H1 (cell line): ENCODE data around the gene GPATCH2. TPM values are rescaled to one million over a fixed set of nuclear protein-coding genes. Genes with fewer than 3 reads are reported as not detected.

ENCODE experiments used
- CTCF ChIA-PET: fragments of 300-600 bp; sonication (Branson Sonifier 250); formaldehyde crosslinking; loops from one replicate; lab custom pipeline; 2021; ENCODE audit not compliant: partially characterized antibody; lab: Charles Lee
- POLR2A ChIA-PET: fragments of 300-600 bp; sonication (Branson Sonifier 250); formaldehyde crosslinking; loops from one replicate; lab custom pipeline; 2021; ENCODE audit warnings: inconsistent platforms; ENCODE audit not compliant: partially characterized antibody; lab: Charles Lee
- DNase-seq, 2 experiments: peaks; one replicate each; pipeline versions ENCODE4 v3.0.0 to v3.0.0-alpha.2; 2010 to 2022; ENCODE audit warnings: low spot score in 2 of 2, low read depth in 1 of 2, mixed read lengths in 1 of 2
- FAIRE-seq: peaks from 2 replicates; lab custom pipeline; 2011; peaks lifted over from hg19 to GRCh38; lab: Jason Lieb, UNC
- H2AFZ ChIP-seq: 2 replicates; pipeline ENCODE4 v1.8.1; 2012; ENCODE audit warnings: low read length, inconsistent platforms
- H2AK5ac ChIP-seq: 2 replicates; pipeline ENCODE4 v1.6.1; 2013; ENCODE audit warnings: low read depth, low read length
- H2BK120ac ChIP-seq: replicated peaks from 2 replicates; pipeline ENCODE3; 2013; ENCODE audit warnings: low read depth, low read length, inconsistent platforms
- H2BK12ac ChIP-seq: 2 replicates; pipeline ENCODE4 v1.6.1; 2013; ENCODE audit warnings: low read depth, low read length
- H2BK15ac ChIP-seq: 2 replicates; pipeline ENCODE4 v1.6.1; 2013; ENCODE audit warnings: low read length
- H2BK20ac ChIP-seq: 2 replicates; pipeline ENCODE4 v1.6.1; 2013; ENCODE audit warnings: low read length
- H2BK5ac ChIP-seq: 2 replicates; pipeline ENCODE4 v1.6.1; 2013; ENCODE audit warnings: low read depth, low read length
- H3K14ac ChIP-seq: 2 replicates; pipeline ENCODE4 v1.6.1; 2013; ENCODE audit warnings: inconsistent platforms; ENCODE audit not compliant: insufficient read length
- H3K18ac ChIP-seq: 2 replicates; pipeline ENCODE4 v1.6.1; 2013; ENCODE audit warnings: low read length; ENCODE audit errors: extremely low read depth
- H3K23ac ChIP-seq: 2 replicates; pipeline ENCODE4 v1.6.1; 2013; ENCODE audit warnings: inconsistent platforms; ENCODE audit not compliant: insufficient read length
- H3K23me2 ChIP-seq: 2 replicates; pipeline ENCODE4 v1.6.1; 2013; ENCODE audit warnings: low read depth, low read length
- H3K27ac ChIP-seq: 2 replicates; pipeline ENCODE4 v1.6.1; 2011; ENCODE audit warnings: low read depth, low read length, inconsistent platforms
- H3K27me3 ChIP-seq, 4 experiments: replicated peaks in 1 of 4; 1 replicate in 1 of 4; 2 replicates in 3 of 4; pipeline versions ENCODE4 v1.6.1 to v1.8.1; 2011 to 2013; ENCODE audit warnings: low read length in 3 of 4, mild to moderate bottlenecking in 3 of 4, inconsistent platforms in 2 of 4, mixed read lengths in 2 of 4, moderate library complexity in 1 of 4; ENCODE audit not compliant: control insufficient read depth in 3 of 4, insufficient read depth in 3 of 4; ENCODE audit errors: extremely low read depth in 1 of 4
- H3K36me3 ChIP-seq, 4 experiments: 2 replicates each; pipeline versions ENCODE4 v1.6.1 to v1.8.1; 2011 to 2013; ENCODE audit warnings: mild to moderate bottlenecking in 4 of 4, low read length in 3 of 4, moderate library complexity in 2 of 4, control low read depth in 1 of 4, inconsistent platforms in 1 of 4; ENCODE audit not compliant: insufficient read depth in 4 of 4, control insufficient read depth in 2 of 4
- H3K4ac ChIP-seq: replicated peaks from 2 replicates; pipeline ENCODE3; 2013; ENCODE audit warnings: low read length, low read depth, mixed read lengths, inconsistent platforms; ENCODE audit not compliant: insufficient read length
- H3K4me1 ChIP-seq, 4 experiments: replicated peaks in 1 of 4; 1 replicate in 1 of 4; 2 replicates in 3 of 4; pipeline versions ENCODE4 v1.6.1 to v1.8.1; 2011 to 2013; ENCODE audit warnings: low read length in 3 of 4, inconsistent platforms in 2 of 4, mixed read lengths in 1 of 4; ENCODE audit not compliant: insufficient read depth in 4 of 4, control insufficient read depth in 3 of 4
- H3K4me2 ChIP-seq, 2 experiments: 2 replicates each; pipeline versions ENCODE4 v1.6.1 to v1.8.1; 2011 to 2013; ENCODE audit warnings: low read depth in 2 of 2, low read length in 2 of 2, control low read depth in 1 of 2, inconsistent platforms in 1 of 2, mild to moderate bottlenecking in 1 of 2; ENCODE audit not compliant: insufficient read depth in 1 of 2
- H3K4me3 ChIP-seq, 4 experiments: fragments of 200-600, 300-600 bp in 1 of 4; sonication (generic), shearing (Covaris generic), sonication (Bioruptor Twin) in 1 of 4; 2 replicates each; pipeline versions ENCODE4 v1.5.1 to v1.8.1; 2011 to 2016; ENCODE audit warnings: low read length in 4 of 4, low read depth in 3 of 4, control low read depth in 2 of 4, inconsistent platforms in 2 of 4, mild to moderate bottlenecking in 2 of 4, mixed read lengths in 1 of 4, moderate library complexity in 1 of 4; ENCODE audit not compliant: insufficient read depth in 2 of 4; ENCODE audit errors: extremely low read depth in 1 of 4
- H3K56ac ChIP-seq: replicated peaks from 2 replicates; pipeline ENCODE3; 2013; ENCODE audit warnings: low read depth, mild to moderate bottlenecking, mixed read lengths, low read length, inconsistent platforms; ENCODE audit not compliant: insufficient read length
- H3K79me1 ChIP-seq: 2 replicates; pipeline ENCODE4 v1.6.1; 2013; ENCODE audit warnings: low read depth, low read length, control low read depth
- H3K79me2 ChIP-seq, 2 experiments: 2 replicates each; pipeline versions ENCODE4 v1.6.1 to v1.8.1; 2012 to 2013; ENCODE audit warnings: low read length in 2 of 2, mild to moderate bottlenecking in 2 of 2, inconsistent platforms in 1 of 2; ENCODE audit not compliant: insufficient read depth in 2 of 2, control insufficient read depth in 1 of 2
- H3K9ac ChIP-seq, 4 experiments: replicated peaks in 1 of 4; 1 replicate in 1 of 4; 2 replicates in 3 of 4; pipeline versions ENCODE4 v1.6.1 to v1.8.1; 2011 to 2013; ENCODE audit warnings: low read depth in 3 of 4, low read length in 3 of 4, control low read depth in 2 of 4, mild to moderate bottlenecking in 2 of 4, moderate library complexity in 2 of 4, inconsistent platforms in 1 of 4; ENCODE audit errors: extremely low read depth in 1 of 4
- H3K9me3 ChIP-seq, 2 experiments: 2 replicates each; pipeline versions ENCODE4 v1.6.1 to v1.8.1; 2012 to 2013; ENCODE audit warnings: mild to moderate bottlenecking in 2 of 2, moderate library complexity in 2 of 2, control low read depth in 1 of 2, inconsistent platforms in 1 of 2, low read depth in 1 of 2, low read length in 1 of 2, mixed read lengths in 1 of 2; ENCODE audit not compliant: insufficient read depth in 2 of 2
- H4K20me1 ChIP-seq, 2 experiments: replicated peaks in 1 of 2; 2 replicates each; pipeline versions ENCODE3 to v1.8.1; 2011 to 2013; ENCODE audit warnings: inconsistent platforms in 2 of 2, low read length in 2 of 2, mild to moderate bottlenecking in 1 of 2; ENCODE audit not compliant: insufficient read depth in 2 of 2, control insufficient read depth in 1 of 2
- H4K5ac ChIP-seq: 2 replicates; pipeline ENCODE4 v1.6.1; 2013; ENCODE audit warnings: low read length, low read depth, mixed read lengths, inconsistent platforms; ENCODE audit not compliant: insufficient read length
- H4K8ac ChIP-seq: 2 replicates; pipeline ENCODE4 v1.8.0; 2013; ENCODE audit warnings: mild to moderate bottlenecking, moderate library complexity, low read length, inconsistent platforms; ENCODE audit not compliant: insufficient read depth; ENCODE audit errors: extremely low read depth
- H4K91ac ChIP-seq: replicated peaks from 2 replicates; pipeline ENCODE3; 2013; ENCODE audit warnings: low read length, mixed read lengths, inconsistent platforms; ENCODE audit not compliant: insufficient read length
- CBX8 ChIP-seq: fragments of 300-800, 300-1000 bp; sonication (generic); IDR thresholded peaks from 2 replicates; pipeline ENCODE4 v1.7.1; 2016; ENCODE audit warnings: low read depth, low read length, borderline replicate concordance
- CEBPB ChIP-seq: IDR thresholded peaks from 2 replicates; pipeline ENCODE4 v1.6.1; 2012; ENCODE audit warnings: low read depth, low read length
- CREB1 ChIP-seq: IDR thresholded peaks from 2 replicates; pipeline ENCODE4 v1.6.1; 2012; ENCODE audit warnings: inconsistent platforms
- KDM1A ChIP-seq: fragments of 200-600, 300-600 bp; sonication (generic); IDR thresholded peaks from 2 replicates; pipeline ENCODE4 v1.7.1; 2016; ENCODE audit warnings: mild to moderate bottlenecking, low read length, borderline replicate concordance
- NRF1 ChIP-seq: IDR thresholded peaks from 2 replicates; pipeline ENCODE4 v1.6.1; 2011; ENCODE audit warnings: mild to moderate bottlenecking, low read depth, low read length, improper control_type of control experiment
- PHF8 ChIP-seq: fragments of 200-600 bp; sonication (generic); conservative IDR thresholded peaks from 2 replicates; pipeline ENCODE4 v1.7.1; 2012; ENCODE audit warnings: low read depth, mild to moderate bottlenecking, inconsistent platforms, low read length, moderate library complexity
- RFX5 ChIP-seq: IDR thresholded peaks from 2 replicates; pipeline ENCODE4 v1.6.1; 2011; ENCODE audit warnings: low read depth, low read length, improper control_type of control experiment, borderline replicate concordance
- RNF2 ChIP-seq: fragments of 200-900, 300-1000 bp; sonication (generic); IDR thresholded peaks from 2 replicates; pipeline ENCODE4 v1.7.1; 2016; ENCODE audit warnings: borderline replicate concordance, low read depth, mild to moderate bottlenecking, antibody characterized with exemption, low read length; ENCODE audit not compliant: poor library complexity, severe bottlenecking; ENCODE audit errors: missing control alignments
- SIN3A ChIP-seq, 2 experiments: IDR thresholded peaks in 1 of 2; conservative IDR thresholded peaks in 1 of 2; 2 replicates each; pipeline ENCODE4 v1.6.1; 2011 to 2012; ENCODE audit warnings: low read length in 2 of 2, improper control_type of control experiment in 1 of 2, low read depth in 1 of 2, mild to moderate bottlenecking in 1 of 2
- WGBS, 2 experiments: shearing (Covaris generic) in 1 of 2; methylation state at CpG; one replicate each; pipeline versions ENCODE4 v1.1.6 to v1.1.7; 2013 to 2015; ENCODE audit warnings: low lambda C conversion rate in 2 of 2, mixed read lengths in 2 of 2, inconsistent platforms in 1 of 2, low coverage in 1 of 2, missing lambda C conversion rate in 1 of 2; ENCODE audit not compliant: insufficient replicate concordance in 2 of 2, insufficient coverage in 1 of 2, insufficient read length in 1 of 2; ENCODE audit errors: extremely low coverage in 1 of 2, missing lambda C conversion rate in 1 of 2; 5-methylcytosine and 5-hydroxymethylcytosine counted together
- polyA plus RNA-seq, 7 experiments: library from polyadenylated mRNA; depleted of rRNA in 3 of 7; stranded (reverse) in 5 of 7; unstranded in 2 of 7; fragments of >200 nt in 5 of 7; fragments of 200-250 nt in 2 of 7; gene quantifications; 1 replicate in 5 of 7; 2 replicates in 1 of 7; 4 replicates in 1 of 7; pipeline versions ENCODE4 v1.2.1 to v1.2.3, GENCODE V29; 2011 to 2013; ENCODE audit warnings: missing spikeins in 2 of 7, mixed read lengths in 2 of 7
- total RNA-seq: library from RNA; stranded (reverse); fragmentation: NEBNext Ultra II Directional; extraction: Animal tissue kit (Norgen Biotek cat#: 25700); gene quantifications from 2 replicates; pipeline ENCODE4 v1.2.1, GENCODE V29; 2021

Gene GPATCH2
- total and polyA plus RNA-seq, 2 of the 8 experiments (the other 6 are each of a cell fraction or from before 2014, with no cell fraction given) = 3.9 to 13.1 TPM

DNA sequence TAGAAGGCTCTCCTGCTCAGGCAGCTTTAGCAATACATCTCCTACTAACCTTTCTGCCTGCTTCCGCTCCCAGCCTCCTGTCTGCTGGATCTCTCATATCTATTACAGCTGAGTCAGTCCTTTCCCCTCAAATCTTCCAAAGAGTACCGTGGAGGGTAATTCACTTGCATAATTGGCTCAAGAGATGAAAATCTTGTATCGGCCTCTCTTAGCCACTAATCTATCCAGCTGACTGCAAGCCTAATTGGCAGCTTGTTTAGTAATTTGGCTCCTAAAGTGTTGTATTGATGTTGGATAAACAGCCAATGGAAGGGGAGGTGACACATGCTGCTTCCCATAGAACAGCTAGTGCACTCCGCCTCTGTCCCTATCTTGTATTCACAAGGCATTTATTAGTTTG lies 195.7 kb downstream of the GPATCH2 start:
- ChIA-PET CTCF (interaction anchor here (0.6 kb wide), 1 partner anchor 29 kb away, joined by 3 read pairs; no protein-coding TSS in a partner anchor), POLR2A (no interaction called here)

More for the DNA sequence above, 195.7 kb downstream of the GPATCH2 start:
- H3K9ac ChIP-seq = no peak overlapping the region; a peak in 1 of 7 replicates
- H2BK12ac ChIP-seq = no peak overlapping the region
- H3K18ac ChIP-seq = no peak overlapping the region
- FAIRE-seq = no peak
- H3K23ac ChIP-seq = no peak overlapping the region
- H3K27ac ChIP-seq = no peak overlapping the region
- no peaks in the 10 kb centered on the region for H3K9me3 ChIP-seq
- no peak overlapping the region for H4K5ac ChIP-seq
- no peak overlapping the region for H3K4ac ChIP-seq
- no peaks in the 10 kb centered on the region for H3K36me3 ChIP-seq
- H3K14ac ChIP-seq = no peak overlapping the region
- H3K79me2 ChIP-seq = no peaks in the 10 kb centered on the region
- peaks cover 0 to 2% (median 0%) of the 10 kb centered on the region in 4 experiments; a peak in 1 of 7 replicates for H3K27me3 ChIP-seq
- no peaks in the 10 kb centered on the region for H3K23me2 ChIP-seq
- 91% methylated on average over 4 of the region's 4 CpGs; no CpG with 5 or more reads in 1 of the 2 experiments for WGBS, 2 experiments
- no peak overlapping the region for H2BK15ac ChIP-seq
- no peak overlapping the region for H2BK5ac ChIP-seq
- H2AFZ ChIP-seq = no peak overlapping the region
- H3K56ac ChIP-seq = no peak overlapping the region
- no peak for DNase-seq
- no peaks in the 10 kb centered on the region for H4K20me1 ChIP-seq
- no peak overlapping the region for H4K91ac ChIP-seq
- no peaks in the 10 kb centered on the region for H3K79me1 ChIP-seq
- no peak overlapping the region for H2AK5ac ChIP-seq
- no peak overlapping the region for H3K4me2 ChIP-seq
- peaks cover 0 to 4% (median 1%) of the 10 kb centered on the region in 4 experiments; a peak in 3 of 7 replicates for H3K4me1 ChIP-seq
- H2BK20ac ChIP-seq = no peak overlapping the region
- no peak overlapping the region for H4K8ac ChIP-seq
- no peak overlapping the region for H3K4me3 ChIP-seq
- H2BK120ac ChIP-seq = no peak overlapping the region
- TF ChIP-seq CREB1 (no peak), RFX5 (no peak), CEBPB (no peak), RNF2 (no peak), NRF1 (no peak), KDM1A (no peak), CBX8 (no peak), PHF8 (no peak), SIN3A (conservative IDR thresholded peaks at IDR 0.05 in 1 of 2, IDR thresholded peaks at IDR 0.05 in 1 of 2; ENCODE audit: low read depth in 1 of 2, low read length in 2 of 2) (no peak)
- TF ChIP-seq, all 59 proteins: peak for 0
